NCI-H524 treated with DMSO at 0.1 percent for 48 hours (cell line): ENCODE results near the gene RRP8.

Experiments used
- DNase-seq: peaks from one replicate; lab custom pipeline; 2025; lab: John Stamatoyannopoulos, UW

The RRP8 gene

DNA sequence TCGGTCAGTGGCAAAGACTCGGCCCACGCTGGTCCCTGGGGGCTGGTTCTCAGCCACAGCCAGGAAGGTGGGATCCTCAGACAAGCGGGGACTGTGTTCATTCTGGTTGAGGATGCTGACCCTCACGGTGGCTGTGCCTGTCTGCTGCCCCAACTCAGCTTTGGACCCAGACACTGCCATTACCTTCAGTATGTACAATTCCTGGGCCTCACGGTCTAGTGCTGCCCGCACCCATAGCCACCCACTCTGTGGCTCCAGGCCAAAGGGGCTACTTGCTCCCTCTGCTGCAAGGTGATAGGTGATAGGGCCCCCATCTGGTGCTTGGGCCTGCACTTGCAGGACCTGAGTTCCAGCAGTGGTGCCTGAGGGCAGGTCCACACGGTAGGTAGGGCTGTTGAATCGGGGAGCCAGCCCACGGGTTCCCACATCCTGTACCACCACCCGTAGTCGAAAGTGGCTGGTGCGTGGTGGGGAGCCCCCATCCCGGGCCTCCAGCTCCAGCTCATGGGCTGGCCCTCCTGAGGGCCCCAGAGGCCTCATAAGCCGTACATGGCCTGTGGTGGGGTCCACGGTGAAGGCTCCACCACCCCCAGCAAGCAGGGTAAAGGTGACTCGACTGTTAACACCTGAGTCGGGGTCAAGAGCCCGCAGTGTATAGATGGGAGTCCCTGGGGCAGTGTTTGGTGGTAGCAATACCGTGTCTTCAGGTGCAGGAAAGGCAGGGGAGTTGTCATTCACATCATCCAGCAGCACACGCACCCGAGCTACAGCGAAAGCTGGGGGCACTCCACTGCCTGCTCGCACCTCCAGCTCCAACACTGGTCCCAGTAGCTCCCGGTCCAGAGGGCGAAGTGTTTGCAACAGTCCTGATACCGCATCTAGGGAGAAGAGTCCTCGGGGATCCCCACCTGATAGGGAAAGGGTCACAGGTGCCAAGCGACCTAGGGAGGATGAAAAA lies 29.0 kb upstream of the RRP8 start:
- DNase-seq = no peak

DNA sequence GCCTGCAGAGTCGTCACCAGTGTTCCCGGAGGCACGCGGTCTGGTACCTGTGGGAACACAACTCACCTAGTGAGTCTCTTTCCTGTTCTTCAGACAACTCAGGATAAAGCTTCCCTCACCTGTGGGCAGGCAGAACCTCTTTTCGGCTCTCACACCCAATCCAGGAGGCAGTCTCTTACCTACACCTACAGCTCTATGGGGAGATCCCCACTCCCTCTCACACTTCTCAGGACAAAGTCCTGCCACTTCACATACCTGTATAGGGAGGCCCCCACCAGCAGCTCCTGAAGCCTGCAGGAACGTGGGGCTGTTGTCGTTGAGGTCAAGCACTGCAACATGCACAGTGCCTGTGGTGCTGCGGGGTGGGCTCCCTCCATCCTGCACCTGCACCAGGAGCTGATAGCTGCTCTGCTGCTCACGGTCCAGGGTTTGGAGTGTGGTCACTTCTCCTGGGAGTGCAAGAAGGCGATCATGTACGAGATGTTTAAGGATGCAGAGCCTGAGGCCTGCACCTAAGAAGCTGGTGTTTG lies 28.0 kb upstream of the RRP8 start:
- DNase-seq = no peak

- DNase-seq = no peak
Measured at GRCh38 chr11:6630632-6631291, 27.3 kb upstream of the RRP8 start.

GRCh38 chr11:6629892-6630631 lies 26.6 kb upstream of the RRP8 start:
- no peak for DNase-seq

GRCh38 chr11:6629573-6629891 lies 26.1 kb upstream of the RRP8 start:
- DNase-seq = no peak

- DNase-seq = no peak
Measured at GRCh38 chr11:6628526-6628925, 25.1 kb upstream of the RRP8 start.

GRCh38 chr11:6627762-6628241 lies 24.4 kb upstream of the RRP8 start:
- DNase-seq = no peak

- no peak for DNase-seq
Measured at GRCh38 chr11:6626971-6627761, 23.8 kb upstream of the RRP8 start.

GRCh38 chr11:6625832-6626420 lies 22.5 kb upstream of the RRP8 start:
- no peak for DNase-seq

DNA sequence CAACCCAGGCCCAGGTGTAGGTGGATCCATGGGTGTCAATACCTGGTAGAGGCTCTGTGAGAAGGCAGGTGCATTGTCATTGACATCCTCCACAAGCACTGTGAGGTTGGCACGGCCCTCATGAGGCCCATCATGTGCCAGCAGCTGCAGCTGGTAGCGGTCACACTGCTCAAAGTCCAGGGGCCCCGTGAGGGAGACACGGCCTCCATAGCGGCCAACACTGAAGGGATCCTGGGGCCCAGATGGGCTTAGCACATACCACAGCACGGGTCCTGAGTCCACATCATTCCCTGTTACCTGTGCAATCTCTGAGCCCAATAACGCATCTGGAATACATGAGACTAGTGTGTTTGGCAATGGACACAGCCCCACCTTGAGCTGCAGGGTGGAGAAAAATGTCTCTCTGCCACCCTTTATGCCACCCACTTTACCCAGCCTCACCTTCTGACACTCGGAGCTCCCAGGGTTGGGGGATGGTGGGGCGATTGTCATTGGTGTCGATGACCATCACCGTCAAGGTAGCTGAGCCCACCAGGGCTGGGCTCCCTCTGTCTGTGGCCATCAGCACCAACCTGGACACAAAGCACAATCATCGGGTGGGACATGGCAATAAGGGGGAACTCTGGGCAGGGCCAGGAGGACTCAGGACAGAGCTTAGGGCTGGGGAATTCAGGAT lies 21.9 kb upstream of the RRP8 start:
- no peak for DNase-seq

DNA sequence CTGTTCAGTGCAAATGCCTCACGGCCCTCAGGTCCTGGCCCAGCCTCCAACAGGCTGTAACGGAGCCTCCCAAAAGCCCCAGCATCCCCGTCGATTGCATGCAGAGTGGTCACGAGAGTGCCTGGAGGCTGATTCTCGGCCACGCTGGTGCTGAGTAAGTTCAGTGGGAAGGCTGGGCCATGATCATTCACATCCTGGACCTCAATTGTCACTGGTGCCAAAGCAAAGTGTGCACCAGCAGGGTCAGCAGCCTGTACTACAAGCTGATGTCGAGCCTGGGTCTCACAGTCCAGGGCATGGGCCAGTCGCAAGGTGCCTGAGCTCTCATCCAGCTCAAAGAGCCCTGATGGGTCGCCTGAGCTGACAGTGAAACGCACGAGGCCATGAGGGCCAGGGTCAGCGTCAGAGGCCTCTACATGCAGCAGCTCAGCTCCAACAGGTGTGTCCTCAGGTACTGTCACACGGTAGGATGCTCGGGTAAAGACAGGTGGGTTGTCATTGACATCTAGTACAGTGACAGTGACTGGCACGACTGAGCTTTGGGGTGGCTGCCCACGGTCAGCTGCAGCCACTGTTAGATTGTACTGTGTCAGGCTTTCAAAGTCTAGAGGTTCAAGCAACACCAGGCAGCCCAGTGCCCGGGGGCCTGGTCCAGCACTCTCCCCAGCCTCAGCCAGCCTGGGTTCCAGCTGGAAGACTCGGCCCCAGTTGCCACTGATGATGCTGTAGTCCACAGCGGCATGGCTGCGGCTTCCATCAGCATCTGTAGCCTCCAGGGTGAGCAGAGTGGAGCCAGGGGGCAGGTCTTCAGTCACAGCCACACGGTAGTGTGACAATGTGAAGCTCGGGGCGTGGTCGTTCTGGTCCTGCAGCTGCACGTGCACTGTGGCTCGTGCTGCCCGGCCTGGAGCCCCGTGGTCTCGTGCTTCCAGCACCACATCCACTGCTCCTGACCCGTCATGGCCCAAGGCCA lies 20.3 kb upstream of the RRP8 start:
- DNase-seq = no peak

GRCh38 chr11:6622261-6623171 lies 19.1 kb upstream of the RRP8 start:
- no peak for DNase-seq

GRCh38 chr11:6621711-6622211 lies 18.3 kb upstream of the RRP8 start:
- DNase-seq = no peak

- DNase-seq = no peak
Measured at GRCh38 chr11:6620636-6621035, 17.2 kb upstream of the RRP8 start.

DNA sequence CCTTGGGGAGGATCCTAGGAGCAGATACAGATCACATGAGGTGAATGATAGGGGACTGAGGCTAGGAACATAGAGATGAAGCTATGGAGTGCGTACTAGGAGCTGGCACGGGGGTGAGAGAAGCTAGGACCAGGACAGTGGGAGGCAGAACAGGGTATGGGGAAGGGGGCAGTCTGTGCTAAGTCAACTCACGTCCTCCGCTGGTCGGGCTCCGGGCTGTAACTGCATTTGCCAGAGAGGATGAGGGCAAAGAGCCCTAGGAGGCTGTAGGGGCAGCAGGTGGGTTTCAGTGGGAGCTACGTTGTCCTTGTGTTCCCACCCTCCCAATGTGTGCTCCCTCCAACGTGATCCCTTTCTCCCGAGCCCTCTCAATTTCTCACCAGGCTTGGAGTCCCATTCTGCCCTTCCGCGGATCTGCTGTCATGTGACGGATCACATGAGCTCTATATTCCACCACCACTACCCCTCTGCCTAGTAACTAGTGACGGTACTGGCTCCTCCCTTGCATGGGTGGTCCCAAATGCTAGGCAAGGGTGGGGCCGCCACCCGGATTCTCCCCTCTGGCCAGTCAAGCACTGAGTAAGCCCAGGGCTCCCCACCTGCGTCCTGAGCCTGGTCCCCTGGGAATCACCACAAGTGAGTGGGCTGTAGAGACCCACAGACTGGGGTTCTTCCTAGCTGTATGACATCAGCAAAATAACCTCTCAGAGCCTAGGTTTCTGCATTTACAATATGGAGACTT lies 15.8 kb upstream of the RRP8 start, which contains the start of gene TPP1:
TSS of gene TPP1 (minus strand) at position 419 of the 742 bp plus-strand sequence. CDS start at position 397, 22 bp downstream.
- peak; percentile 52 for DNase-seq

GRCh38 chr11:6618117-6619003 lies 14.9 kb upstream of the RRP8 start:
- DNase-seq = no peak
